Measurements from ENCODE around the gene TMEM178B. TPM values are rescaled to one million over a fixed set of nuclear protein-coding genes. Genes with fewer than 3 reads are reported as not detected.
"Not testable (repeated sequence)": the region's sequence is repeated elsewhere in the genome, so short reads cannot be mapped to it uniquely, and the experiment has no call there.

TMEM178B gene
- total and polyA plus RNA-seq, 2 donors (not counting 1 experiment from before 2014, with no cell fraction given): 0.28 to 0.96 TPM

DNA sequence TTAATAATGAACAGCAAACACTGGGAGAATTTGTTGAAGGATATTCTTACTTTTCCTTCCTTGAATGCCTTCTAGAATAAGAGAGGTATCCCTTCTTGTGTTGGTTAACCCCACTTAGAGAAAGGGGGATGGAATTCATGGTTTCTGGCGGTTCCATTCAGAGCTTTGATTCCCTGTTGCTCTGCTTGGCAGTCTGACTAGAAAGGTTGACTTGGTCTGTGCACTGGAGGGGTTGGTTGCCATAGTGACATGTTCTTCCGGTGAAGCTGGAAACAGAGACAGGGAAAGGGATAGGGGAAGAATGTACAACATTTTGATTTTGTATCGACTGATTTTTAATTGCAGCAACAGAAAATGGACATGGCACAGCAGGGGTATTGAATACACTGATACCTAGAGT lies 2.5 kb downstream of the TMEM178B start:
- POLR2A ChIA-PET: no interaction called here
- peaks cover 17% of the 10 kb centered on the region for H3K4me1 Mint-ChIP-seq
- no peak for ATAC-seq (ENCODE audit: low read depth)
- DNase-seq: no peak
- Histone ChIP-seq H3K27me3 (replicated peaks in 1 of 4; ENCODE audit: control extremely low read depth in 1 of 4, control insufficient read depth in 3 of 4, insufficient read depth in 4 of 4, low read length in 3 of 4) (peaks cover 0 to 33% (median 26%) of the 10 kb centered on the region in 4 experiments), H3K36me3 (replicated peaks in 1 of 2; ENCODE audit: control extremely low read depth in 1 of 2, control insufficient read depth in 1 of 2, extremely low read depth in 1 of 2, insufficient read depth in 2 of 2, low read length in 1 of 2) (no peaks in the 10 kb centered on the region), H2AFZ (ENCODE audit: insufficient read depth, low read depth, low read length, poor library complexity, severe bottlenecking) (no peak overlapping the region), H3K4me2 (replicated peaks; ENCODE audit: low read depth, low read length, poor library complexity, severe bottlenecking) (no peak overlapping the region), H3K4me3 (ENCODE audit: control extremely low read depth in 1 of 5, extremely low read depth in 1 of 5, insufficient read depth in 1 of 5, low read depth in 2 of 5, low read length in 4 of 5) (no peak overlapping the region), H3K4me1 (ENCODE audit: control insufficient read depth in 2 of 2, insufficient read depth in 2 of 2, low read length in 2 of 2) (peaks cover 28 to 30% of the 10 kb centered on the region in 2 donors), H3K9ac (ENCODE audit: low read length) (no peak overlapping the region), H3K27ac (ENCODE audit: low read length in 2 of 2) (no peak overlapping the region), H3K79me2 (ENCODE audit: control insufficient read depth, insufficient read depth, low read length) (no peaks in the 10 kb centered on the region), H4K20me1 (ENCODE audit: control insufficient read depth, insufficient read depth, low read length, poor library complexity, severe bottlenecking) (no peaks in the 10 kb centered on the region), H3K9me3 (ENCODE audit: control extremely low read depth in 1 of 3, control insufficient read depth in 2 of 3, insufficient read depth in 1 of 3, low read length in 2 of 3) (peaks cover 0 to 7% (median 0%) of the 10 kb centered on the region in 3 donors)
- 28% methylated on average over 3 of the region's 3 CpGs for WGBS (ENCODE audit: insufficient coverage)
- no peak overlapping the region for H3K27ac Mint-ChIP-seq
- H3K4me3 Mint-ChIP-seq: no peak overlapping the region
- no peak for TF ChIP-seq EZH2 (IDR thresholded peaks at IDR 0.05; ENCODE audit: borderline replicate concordance, insufficient read depth, low read depth, low read length, poor library complexity, severe bottlenecking)
- TF ChIP-seq, protein P1, sequence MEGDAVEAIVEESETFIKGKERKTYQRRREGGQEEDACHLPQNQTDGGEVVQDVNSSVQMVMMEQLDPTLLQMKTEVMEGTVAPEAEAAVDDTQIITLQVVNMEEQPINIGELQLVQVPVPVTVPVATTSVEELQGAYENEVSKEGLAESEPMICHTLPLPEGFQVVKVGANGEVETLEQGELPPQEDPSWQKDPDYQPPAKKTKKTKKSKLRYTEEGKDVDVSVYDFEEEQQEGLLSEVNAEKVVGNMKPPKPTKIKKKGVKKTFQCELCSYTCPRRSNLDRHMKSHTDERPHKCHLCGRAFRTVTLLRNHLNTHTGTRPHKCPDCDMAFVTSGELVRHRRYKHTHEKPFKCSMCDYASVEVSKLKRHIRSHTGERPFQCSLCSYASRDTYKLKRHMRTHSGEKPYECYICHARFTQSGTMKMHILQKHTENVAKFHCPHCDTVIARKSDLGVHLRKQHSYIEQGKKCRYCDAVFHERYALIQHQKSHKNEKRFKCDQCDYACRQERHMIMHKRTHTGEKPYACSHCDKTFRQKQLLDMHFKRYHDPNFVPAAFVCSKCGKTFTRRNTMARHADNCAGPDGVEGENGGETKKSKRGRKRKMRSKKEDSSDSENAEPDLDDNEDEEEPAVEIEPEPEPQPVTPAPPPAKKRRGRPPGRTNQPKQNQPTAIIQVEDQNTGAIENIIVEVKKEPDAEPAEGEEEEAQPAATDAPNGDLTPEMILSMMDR (IDR thresholded peaks at IDR 0.05): no peak
- CTCF ChIA-PET: no interaction called here
- peaks cover 16% of the 10 kb centered on the region for H3K27me3 Mint-ChIP-seq
- no peaks in the 10 kb centered on the region for H3K9me3 Mint-ChIP-seq (ENCODE audit: insufficient read depth)
- intact Hi-C loops (cut with micrococcal nuclease): no loop called here

DNA sequence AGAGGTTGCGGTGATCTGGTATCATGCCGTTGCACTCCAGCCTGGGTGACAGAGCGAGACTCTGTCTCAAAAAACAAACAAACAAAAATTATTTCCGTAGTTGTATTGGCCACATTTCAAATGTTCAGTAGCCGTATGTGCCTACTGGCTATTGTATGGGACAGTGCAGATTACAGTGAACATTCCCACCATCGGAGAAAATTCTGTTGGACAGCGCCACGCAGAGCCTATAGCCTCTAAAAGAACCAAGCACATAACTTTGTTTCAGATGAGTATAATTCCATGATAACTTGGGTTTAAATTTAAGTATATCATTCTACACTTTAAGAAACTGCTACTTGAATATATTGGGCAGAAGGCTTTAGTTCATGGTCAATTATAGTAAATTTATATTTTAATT lies 5.4 kb downstream of the TMEM178B start:
- Mint-ChIP-seq H3K27me3 (peaks cover 24% of the 10 kb centered on the region), H3K27ac (no peak overlapping the region), H3K9me3 (ENCODE audit: insufficient read depth) (no peaks in the 10 kb centered on the region), H3K4me3 (no peak overlapping the region), H3K4me1 (peaks cover 5% of the 10 kb centered on the region)
- peaks cover 0 to 21% (median 13%) of the 10 kb centered on the region in 4 experiments for H3K27me3 ChIP-seq (replicated peaks in 1 of 4; ENCODE audit: control extremely low read depth in 1 of 4, control insufficient read depth in 3 of 4, insufficient read depth in 4 of 4, low read length in 3 of 4)
- intact Hi-C loops (cut with micrococcal nuclease): no loop called here
- TF ChIP-seq EZH2 (IDR thresholded peaks at IDR 0.05; ENCODE audit: borderline replicate concordance, insufficient read depth, low read depth, low read length, poor library complexity, severe bottlenecking): no peak
- TF ChIP-seq, protein P1 (IDR thresholded peaks at IDR 0.05): no peak
- H3K36me3 ChIP-seq (replicated peaks in 1 of 2; ENCODE audit: control extremely low read depth in 1 of 2, control insufficient read depth in 1 of 2, extremely low read depth in 1 of 2, insufficient read depth in 2 of 2, low read length in 1 of 2): no peaks in the 10 kb centered on the region
- H3K27ac ChIP-seq (ENCODE audit: low read length in 2 of 2): no peak overlapping the region
- H3K4me3 ChIP-seq (ENCODE audit: control extremely low read depth in 1 of 5, extremely low read depth in 1 of 5, insufficient read depth in 1 of 5, low read depth in 2 of 5, low read length in 4 of 5): no peak overlapping the region
- no peak overlapping the region for H3K4me2 ChIP-seq (replicated peaks; ENCODE audit: low read depth, low read length, poor library complexity, severe bottlenecking)
- CTCF ChIA-PET: no interaction called here
- no peaks in the 10 kb centered on the region for H4K20me1 ChIP-seq (ENCODE audit: control insufficient read depth, insufficient read depth, low read length, poor library complexity, severe bottlenecking)
- H3K9me3 ChIP-seq (ENCODE audit: control extremely low read depth in 1 of 3, control insufficient read depth in 2 of 3, insufficient read depth in 1 of 3, low read length in 2 of 3): peaks cover 0 to 2% (median 0%) of the 10 kb centered on the region in 3 donors
- peaks cover 5% of the 10 kb centered on the region in 2 donors for H3K4me1 ChIP-seq (ENCODE audit: control insufficient read depth in 2 of 2, insufficient read depth in 2 of 2, low read length in 2 of 2)
- no peaks in the 10 kb centered on the region for H3K79me2 ChIP-seq (ENCODE audit: control insufficient read depth, insufficient read depth, low read length)
- no peak overlapping the region for H3K9ac ChIP-seq (ENCODE audit: low read length)
- WGBS (ENCODE audit: insufficient coverage): 100% methylated on average over 1 of the region's 8 CpGs
- H2AFZ ChIP-seq (ENCODE audit: insufficient read depth, low read depth, low read length, poor library complexity, severe bottlenecking): no peak overlapping the region
- DNase-seq (no peak), ATAC-seq (ENCODE audit: low read depth) (no peak)
- POLR2A ChIA-PET: no interaction called here

DNA sequence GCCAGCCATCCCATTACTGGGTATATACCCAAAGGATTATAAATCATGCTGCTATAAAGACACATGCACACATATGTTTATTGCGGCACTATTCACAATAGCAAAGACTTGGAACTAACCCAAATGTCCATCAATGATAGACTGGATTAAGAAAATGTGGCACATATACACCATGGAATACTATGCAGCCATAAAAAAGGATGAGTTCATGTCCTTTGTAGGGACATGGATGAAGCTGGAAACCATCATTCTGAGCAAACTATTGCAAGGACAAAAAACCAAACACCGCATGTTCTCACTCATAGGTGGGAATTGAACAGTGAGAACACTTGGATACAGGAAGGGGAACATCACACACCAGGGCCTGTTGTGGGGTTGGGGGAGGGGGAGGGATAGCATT lies 15.6 kb downstream of the TMEM178B start:
- H3K4me3 Mint-ChIP-seq; H3K9ac ChIP-seq (ENCODE audit: low read length); H4K20me1 ChIP-seq (ENCODE audit: control insufficient read depth, insufficient read depth, low read length, poor library complexity, severe bottlenecking); H3K79me2 ChIP-seq (ENCODE audit: control insufficient read depth, insufficient read depth, low read length); H3K9me3 Mint-ChIP-seq (ENCODE audit: insufficient read depth); H3K9me3 ChIP-seq (ENCODE audit: control extremely low read depth in 1 of 3, control insufficient read depth in 2 of 3, insufficient read depth in 1 of 3, low read length in 2 of 3); H3K27ac Mint-ChIP-seq; H3K4me3 ChIP-seq (ENCODE audit: control extremely low read depth in 1 of 5, extremely low read depth in 1 of 5, insufficient read depth in 1 of 5, low read depth in 2 of 5, low read length in 4 of 5); CTCF ChIA-PET; ATAC-seq (ENCODE audit: low read depth); H3K4me1 Mint-ChIP-seq; H3K27ac ChIP-seq (ENCODE audit: low read length in 2 of 2); H3K36me3 ChIP-seq (replicated peaks in 1 of 2; ENCODE audit: control extremely low read depth in 1 of 2, control insufficient read depth in 1 of 2, extremely low read depth in 1 of 2, insufficient read depth in 2 of 2, low read length in 1 of 2); H3K4me2 ChIP-seq (replicated peaks; ENCODE audit: low read depth, low read length, poor library complexity, severe bottlenecking); DNase-seq; intact Hi-C loops (cut with micrococcal nuclease); POLR2A ChIA-PET; H2AFZ ChIP-seq (ENCODE audit: insufficient read depth, low read depth, low read length, poor library complexity, severe bottlenecking); H3K27me3 ChIP-seq (replicated peaks in 1 of 4; ENCODE audit: control extremely low read depth in 1 of 4, control insufficient read depth in 3 of 4, insufficient read depth in 4 of 4, low read length in 3 of 4); H3K4me1 ChIP-seq (ENCODE audit: control insufficient read depth in 2 of 2, insufficient read depth in 2 of 2, low read length in 2 of 2): not testable (repeated sequence)
- no CpG with 5 or more reads among the region's 2 CpGs for WGBS (ENCODE audit: insufficient coverage)
- peaks cover 26% of the 10 kb centered on the region for H3K27me3 Mint-ChIP-seq

Data from B cell (primary cell).